ENCODE measurements around the gene MBD3.
"Not testable (repeated sequence)": the region's sequence is repeated elsewhere in the genome, so short reads cannot be mapped to it uniquely, and the experiment has no call there.

The MBD3 gene

DNA sequence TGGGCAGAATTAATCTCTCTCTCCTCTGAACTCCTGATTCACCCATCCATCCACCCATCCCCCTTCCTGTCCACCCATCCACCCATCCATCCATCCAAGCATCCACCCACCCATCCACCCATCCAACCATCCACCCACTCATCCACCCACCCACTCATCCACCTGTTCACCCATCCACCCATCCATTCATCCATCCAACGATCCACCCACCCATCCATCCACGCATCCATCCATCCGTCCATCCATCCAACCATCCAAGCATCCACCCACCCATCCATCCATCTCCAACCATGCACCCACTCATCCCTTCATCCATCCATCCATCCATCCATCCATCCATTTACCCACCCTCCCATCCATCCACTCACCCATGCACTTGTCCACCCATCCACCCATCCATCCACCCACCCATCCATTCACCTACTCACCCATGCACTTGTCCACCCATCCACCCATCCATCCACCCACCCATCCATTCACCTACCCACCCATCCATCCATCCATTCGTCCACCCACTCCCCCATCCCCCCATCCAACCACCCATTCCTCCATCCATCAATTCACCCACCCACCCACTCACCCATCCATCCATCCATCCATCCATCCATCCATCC is 43.2 kb downstream of the MBD3 start:
- Mint-ChIP-seq H3K4me1 (no peaks in the 10 kb centered on the region), H3K4me3 (no peak overlapping the region), H3K9me3 (no peaks in the 10 kb centered on the region), H3K27me3 (ENCODE audit: low read depth) (peaks cover 23% of the 10 kb centered on the region), H3K36me3 (ENCODE audit: low read depth) (no peaks in the 10 kb centered on the region), H3K27ac (no peak overlapping the region)
- TF ChIP-seq, protein P1, sequence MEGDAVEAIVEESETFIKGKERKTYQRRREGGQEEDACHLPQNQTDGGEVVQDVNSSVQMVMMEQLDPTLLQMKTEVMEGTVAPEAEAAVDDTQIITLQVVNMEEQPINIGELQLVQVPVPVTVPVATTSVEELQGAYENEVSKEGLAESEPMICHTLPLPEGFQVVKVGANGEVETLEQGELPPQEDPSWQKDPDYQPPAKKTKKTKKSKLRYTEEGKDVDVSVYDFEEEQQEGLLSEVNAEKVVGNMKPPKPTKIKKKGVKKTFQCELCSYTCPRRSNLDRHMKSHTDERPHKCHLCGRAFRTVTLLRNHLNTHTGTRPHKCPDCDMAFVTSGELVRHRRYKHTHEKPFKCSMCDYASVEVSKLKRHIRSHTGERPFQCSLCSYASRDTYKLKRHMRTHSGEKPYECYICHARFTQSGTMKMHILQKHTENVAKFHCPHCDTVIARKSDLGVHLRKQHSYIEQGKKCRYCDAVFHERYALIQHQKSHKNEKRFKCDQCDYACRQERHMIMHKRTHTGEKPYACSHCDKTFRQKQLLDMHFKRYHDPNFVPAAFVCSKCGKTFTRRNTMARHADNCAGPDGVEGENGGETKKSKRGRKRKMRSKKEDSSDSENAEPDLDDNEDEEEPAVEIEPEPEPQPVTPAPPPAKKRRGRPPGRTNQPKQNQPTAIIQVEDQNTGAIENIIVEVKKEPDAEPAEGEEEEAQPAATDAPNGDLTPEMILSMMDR (IDR thresholded peaks at IDR 0.05; ENCODE audit: unreplicated experiment in 3 of 3): no peak

GRCh38 chr19:1540365-1540925 is 52.2 kb downstream of the MBD3 start:
- Mint-ChIP-seq H3K4me3 (peak overlapping the region in 2 of 3 experiments; percentile 51 to 56), H3K27ac (peak overlapping the region; percentile 39 to 92 (median 90)), H3K36me3 (ENCODE audit: low read depth) (no peaks in the 10 kb centered on the region), H3K4me1 (peaks cover 17% of the 10 kb centered on the region), H3K9me3 (no peaks in the 10 kb centered on the region), H3K27me3 (ENCODE audit: low read depth) (peaks cover 33% of the 10 kb centered on the region)
- TF ChIP-seq, protein P1 (IDR thresholded peaks at IDR 0.05; ENCODE audit: unreplicated experiment in 3 of 3): no peak

DNA sequence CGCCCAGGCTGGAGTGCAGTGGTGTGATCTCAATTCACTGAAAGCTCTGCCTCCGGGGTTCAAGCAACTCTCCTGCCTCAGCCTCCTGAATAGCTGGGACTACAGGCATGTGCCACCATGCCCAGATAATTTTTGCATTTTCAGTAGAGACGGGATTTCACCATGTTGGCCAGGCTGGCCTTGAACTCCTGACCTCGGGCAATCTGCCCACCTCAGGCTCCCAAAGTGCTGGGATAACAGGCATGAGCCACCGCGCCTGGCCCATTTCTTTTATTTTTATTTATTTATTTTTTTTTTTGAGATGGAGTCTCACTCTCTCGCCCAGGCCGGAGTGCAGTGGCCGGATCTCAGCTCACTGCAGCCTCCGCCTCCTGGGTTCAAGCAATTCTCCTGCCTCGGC is 52.9 kb downstream of the MBD3 start:
- not testable (repeated sequence) for H3K36me3 Mint-ChIP-seq (ENCODE audit: low read depth); H3K9me3 Mint-ChIP-seq
- H3K27me3 Mint-ChIP-seq (ENCODE audit: low read depth): peaks cover 31% of the 10 kb centered on the region

GRCh38 chr19:1538978-1539377 is 53.7 kb downstream of the MBD3 start:
- H3K9me3 Mint-ChIP-seq: no peaks in the 10 kb centered on the region
- H3K27ac Mint-ChIP-seq: peak overlapping the region in 2 of 3 experiments; percentile 59 to 71
- TF ChIP-seq, protein P1 (IDR thresholded peaks at IDR 0.05; ENCODE audit: unreplicated experiment in 3 of 3): no peak
- peak overlapping the region in 1 of 3 experiments; percentile 38 for H3K4me3 Mint-ChIP-seq
- peaks cover 23% of the 10 kb centered on the region for H3K27me3 Mint-ChIP-seq (ENCODE audit: low read depth)
- H3K4me1 Mint-ChIP-seq: peaks cover 17% of the 10 kb centered on the region
- H3K36me3 Mint-ChIP-seq (ENCODE audit: low read depth): no peaks in the 10 kb centered on the region

More for the DNA sequence above, 52.9 kb downstream of the MBD3 start:
- Mint-ChIP-seq H3K4me1 (peaks cover 17% of the 10 kb centered on the region), H3K27ac (peak overlapping the region in 1 of 3 experiments; percentile 92)
- not testable (repeated sequence) for H3K4me3 Mint-ChIP-seq

DNA sequence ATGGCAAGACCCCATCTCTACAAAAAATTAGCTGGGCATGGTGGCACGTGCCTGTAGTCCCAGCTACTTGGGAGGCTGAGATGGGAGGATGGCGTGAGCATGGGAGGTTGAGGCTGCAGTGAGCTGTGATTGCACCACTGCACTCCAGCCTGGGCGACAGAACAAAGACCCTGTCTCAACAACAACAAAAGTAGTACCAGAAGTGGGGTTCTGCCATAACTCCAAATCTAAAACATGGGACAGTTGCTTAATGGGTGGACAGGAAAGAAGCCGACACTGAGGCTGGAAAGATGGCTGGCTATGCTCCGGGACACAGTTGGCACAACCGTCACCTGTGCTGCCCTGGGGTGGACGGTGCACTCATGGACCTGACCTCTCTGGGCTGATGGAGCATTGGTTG is 57.0 kb downstream of the MBD3 start:
- not testable (repeated sequence) for H3K36me3 Mint-ChIP-seq (ENCODE audit: low read depth); H3K4me3 Mint-ChIP-seq; H3K27ac Mint-ChIP-seq; H3K9me3 Mint-ChIP-seq; H3K4me1 Mint-ChIP-seq
- peaks cover 23% of the 10 kb centered on the region for H3K27me3 Mint-ChIP-seq (ENCODE audit: low read depth)

DNA sequence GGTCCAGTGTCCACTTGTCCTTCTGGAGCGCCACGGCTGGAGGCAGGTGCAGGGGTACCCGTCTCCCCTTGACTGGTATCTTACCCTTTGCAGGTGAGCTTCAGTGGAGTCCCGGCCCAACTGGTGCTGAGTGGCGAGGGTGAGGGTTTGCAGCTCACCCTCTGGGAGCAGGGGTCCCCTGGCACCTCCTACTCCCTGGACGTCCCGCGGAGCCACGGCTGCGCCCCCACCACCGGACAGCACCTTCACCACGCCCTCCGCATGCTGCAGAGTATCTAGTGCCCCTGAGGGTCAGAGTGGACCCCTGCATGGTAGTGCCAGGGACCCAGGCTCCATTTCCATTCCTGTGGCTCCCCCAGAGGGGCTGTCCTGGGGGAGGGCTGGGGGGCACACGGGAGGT is 57.7 kb downstream of the MBD3 start:
- Mint-ChIP-seq H3K9me3 (no peaks in the 10 kb centered on the region), H3K27me3 (ENCODE audit: low read depth) (peaks cover 20% of the 10 kb centered on the region), H3K27ac (no peak overlapping the region), H3K4me3 (no peak overlapping the region), H3K36me3 (ENCODE audit: low read depth) (no peaks in the 10 kb centered on the region), H3K4me1 (no peaks in the 10 kb centered on the region)
- TF ChIP-seq, protein P1 (IDR thresholded peaks at IDR 0.05; ENCODE audit: unreplicated experiment in 3 of 3): no peak

DNA sequence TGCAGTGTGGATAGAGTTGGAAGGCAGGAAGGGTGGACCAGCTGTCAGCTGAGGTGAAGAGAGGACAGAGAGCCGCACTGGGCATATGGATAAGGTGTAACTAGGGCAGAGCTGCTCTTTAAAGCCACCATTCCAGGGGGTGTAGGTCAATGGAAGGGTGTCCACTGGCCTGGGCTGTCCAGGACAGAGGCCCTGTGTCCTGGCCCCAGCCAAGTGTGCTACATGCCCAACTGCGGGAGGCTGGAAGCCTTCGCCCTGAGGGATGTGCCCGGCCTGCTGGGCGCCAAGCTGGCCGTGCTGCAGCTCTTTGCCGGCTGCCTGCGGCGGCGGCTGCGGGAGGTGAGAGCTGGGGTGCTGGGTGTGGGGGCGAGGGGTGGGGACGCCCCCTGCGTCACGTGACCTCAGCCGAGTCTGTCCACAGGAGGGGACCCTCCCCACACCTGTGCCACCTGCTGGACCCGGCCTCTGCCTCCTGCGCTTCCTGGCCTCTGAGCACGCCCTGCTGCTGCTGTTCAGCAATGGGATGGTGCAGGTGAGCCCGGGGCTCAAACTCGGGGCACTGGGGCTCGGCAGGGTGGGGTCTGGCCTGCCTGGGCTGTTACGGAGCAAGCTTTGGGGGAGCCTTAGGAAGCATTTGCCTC is 59.0 kb downstream of the MBD3 start:
- Mint-ChIP-seq H3K36me3 (ENCODE audit: low read depth) (no peaks in the 10 kb centered on the region), H3K4me3 (no peak overlapping the region), H3K27ac (no peak overlapping the region), H3K27me3 (ENCODE audit: low read depth) (peaks cover 25% of the 10 kb centered on the region), H3K4me1 (no peaks in the 10 kb centered on the region), H3K9me3 (no peaks in the 10 kb centered on the region)
- TF ChIP-seq, protein P1 (IDR thresholded peaks at IDR 0.05; ENCODE audit: unreplicated experiment in 3 of 3): no peak

Data from nephron (organoid).